ENCODE measurements around the gene GJC2.
"Not testable (repeated sequence)": the region's sequence is repeated elsewhere in the genome, so short reads cannot be mapped to it uniquely, and the experiment has no call there.

Gene GJC2

GRCh38 chr1:228109073-228109961 lies 40.4 kb upstream of the GJC2 start, which contains the start of gene MRPL55:
Gene MRPL55, minus strand, starts transcription at chr1:228109299. Its CDS starts 1,039 bp downstream, at chr1:228108260.
- FAIRE-seq: no peak
- DNase-seq (ENCODE audit: insufficient read length, low spot score): peak; percentile 100
- no peak for TF ChIP-seq CTCF (IDR thresholded peaks at IDR 0.05; ENCODE audit: insufficient read depth, missing control alignments)

GRCh38 chr1:228109962-228110488 lies 39.7 kb upstream of the GJC2 start:
- FAIRE-seq (no peak), DNase-seq (ENCODE audit: insufficient read length, low spot score) (no peak)
- TF ChIP-seq CTCF (IDR thresholded peaks at IDR 0.05; ENCODE audit: insufficient read depth, missing control alignments): no peak

- DNase-seq (ENCODE audit: insufficient read length, low spot score) (no peak), FAIRE-seq (no peak)
- no peak for TF ChIP-seq CTCF (IDR thresholded peaks at IDR 0.05; ENCODE audit: insufficient read depth, missing control alignments)
Measured at GRCh38 chr1:228110556-228110955, 39.2 kb upstream of the GJC2 start.

- FAIRE-seq; DNase-seq (ENCODE audit: insufficient read length, low spot score): not testable (repeated sequence)
Measured at GRCh38 chr1:228111315-228111714, 38.4 kb upstream of the GJC2 start.

- TF ChIP-seq CTCF (IDR thresholded peaks at IDR 0.05; ENCODE audit: insufficient read depth, missing control alignments): no peak
- FAIRE-seq (no peak), DNase-seq (ENCODE audit: insufficient read length, low spot score) (no peak)
Measured at GRCh38 chr1:228112167-228112566, 37.6 kb upstream of the GJC2 start.

GRCh38 chr1:228112617-228113016 lies 37.1 kb upstream of the GJC2 start:
- DNase-seq (ENCODE audit: insufficient read length, low spot score): no peak
- TF ChIP-seq CTCF (IDR thresholded peaks at IDR 0.05; ENCODE audit: insufficient read depth, missing control alignments): no peak
- FAIRE-seq: no peak

- no peak for DNase-seq (ENCODE audit: insufficient read length, low spot score)
- peak; percentile 11 for FAIRE-seq
- no peak for TF ChIP-seq CTCF (IDR thresholded peaks at IDR 0.05; ENCODE audit: insufficient read depth, missing control alignments)
Measured at GRCh38 chr1:228114827-228115226, 34.9 kb upstream of the GJC2 start.

All from D721Med (cell line).